Stimulated activated CD8-positive, alpha-beta memory T cell treated with anti-CD3 and anti-CD28 coated beads, Interleukin-7, amount 100 ng/mL, for 24 hours (primary cell): ENCODE data around the gene CCND2.

ENCODE experiments used
- DNase-seq: peaks from one replicate; pipeline ENCODE4 v3.0.0-alpha.2; 2020; ENCODE audit warnings: low read depth

The CCND2 gene

DNA sequence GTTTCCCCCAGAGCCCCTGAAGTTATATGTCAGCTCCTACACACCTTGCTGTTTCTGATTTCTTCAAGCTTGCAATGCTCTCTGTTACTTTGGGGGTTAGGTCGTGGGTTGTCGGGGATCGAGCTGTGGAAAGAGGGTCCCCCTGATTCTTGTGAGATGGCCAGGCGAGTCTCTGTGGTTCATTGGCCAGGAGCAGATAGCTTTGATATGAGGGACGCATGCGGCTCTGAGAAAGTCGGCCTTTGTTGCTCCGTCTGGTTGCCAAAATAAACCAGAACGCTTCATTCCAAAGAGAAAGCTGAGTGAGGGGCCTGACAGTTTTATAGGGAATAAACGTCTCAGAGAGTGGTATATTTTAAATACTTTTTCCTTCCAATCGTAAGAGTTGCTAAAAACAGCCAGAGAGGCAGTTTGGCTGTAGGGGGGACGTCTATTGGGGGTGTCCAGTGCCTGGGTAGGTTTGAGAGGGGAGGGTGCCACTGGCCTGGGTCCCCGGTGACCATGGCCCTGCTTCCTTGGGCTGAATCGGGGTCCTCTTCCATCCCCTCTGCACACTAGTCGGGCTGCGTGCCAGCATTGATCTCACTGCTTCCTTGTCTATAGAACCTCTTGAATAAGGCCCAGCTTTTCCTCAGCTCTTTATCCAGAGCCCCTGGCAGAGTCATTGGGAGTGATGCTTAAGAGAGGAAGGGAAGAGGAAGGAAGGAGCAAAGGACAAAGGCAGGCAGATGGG is 18.9 kb downstream of the CCND2 start:
- DNase-seq = no peak

DNA sequence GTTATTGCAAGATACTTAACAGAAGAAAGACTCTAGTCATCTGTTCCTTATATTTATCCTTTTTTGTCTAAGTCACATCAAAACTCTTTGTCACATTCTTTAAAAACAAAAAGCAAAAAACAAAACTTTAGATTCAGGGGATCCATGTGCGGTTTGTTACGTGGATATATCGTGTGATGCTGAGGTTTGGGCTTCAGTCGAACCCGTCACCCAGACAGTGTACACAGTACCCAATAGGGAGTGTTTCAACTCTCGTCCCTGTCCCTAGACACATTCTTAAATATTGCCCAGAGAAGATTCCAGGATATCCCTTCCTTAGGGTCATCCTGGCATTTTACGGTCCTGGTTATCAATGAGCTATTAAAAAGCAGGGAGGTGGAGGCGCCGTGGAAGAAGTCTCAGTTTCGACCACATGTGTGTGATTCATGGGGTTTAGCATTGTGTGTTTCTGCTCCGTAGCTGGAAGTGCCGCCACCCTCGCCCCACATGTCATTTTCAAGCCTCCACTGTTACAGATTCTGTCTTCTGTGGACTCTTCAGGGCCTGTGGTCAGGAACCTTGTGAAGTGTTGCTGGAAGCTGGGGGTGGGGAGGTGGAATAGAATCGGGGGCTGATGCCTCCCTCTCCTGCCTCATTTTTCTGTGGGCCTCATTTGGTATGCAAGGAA is 19.9 kb downstream of the CCND2 start:
- no peak for DNase-seq

DNA sequence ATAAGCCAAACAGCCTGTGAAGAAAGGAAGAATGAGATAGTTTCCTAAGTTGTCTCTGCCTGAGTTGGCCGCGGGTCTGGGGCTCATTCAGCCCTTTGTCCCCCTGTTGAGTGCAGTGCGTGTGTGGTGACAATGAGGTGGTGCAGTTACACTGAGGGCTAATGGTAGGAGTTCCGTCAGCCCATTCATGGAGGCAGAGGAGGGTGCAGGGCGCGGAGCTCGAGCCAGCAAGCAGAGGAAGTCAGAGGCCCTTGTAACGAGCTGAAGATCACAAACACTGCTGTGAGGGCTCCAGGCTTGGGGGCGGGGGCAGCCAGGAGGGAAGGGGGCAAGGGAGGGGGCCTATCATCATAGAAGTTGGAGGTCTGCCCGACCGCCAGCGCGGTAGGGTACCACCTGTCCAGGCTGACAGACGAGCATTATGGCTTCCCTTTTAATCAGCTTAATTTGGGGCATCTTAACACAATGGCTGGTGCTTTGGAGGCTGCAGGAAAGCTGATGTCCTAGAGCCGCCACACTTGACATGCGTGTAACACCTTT is 20.5 kb downstream of the CCND2 start:
- no peak for DNase-seq

DNA sequence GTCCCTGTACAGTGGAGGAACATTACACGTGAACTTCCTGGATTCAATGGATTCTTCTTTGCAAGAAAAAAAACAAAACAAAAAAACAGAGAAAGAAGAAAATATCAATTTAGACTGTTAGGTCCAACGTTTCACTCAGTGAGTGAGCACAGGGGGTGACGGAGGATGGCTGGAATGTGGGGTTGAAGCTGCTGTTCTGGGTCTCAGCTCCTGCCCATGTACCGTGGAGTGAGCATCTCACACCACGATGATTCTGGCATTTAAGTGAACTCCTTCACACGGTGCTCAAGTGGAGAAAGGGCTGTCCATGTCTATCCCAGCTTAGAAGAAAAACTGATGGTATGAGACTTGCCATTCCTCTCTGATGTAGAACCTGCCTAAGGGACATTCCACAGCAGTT is 23.2 kb downstream of the CCND2 start:
- DNase-seq = no peak

DNA sequence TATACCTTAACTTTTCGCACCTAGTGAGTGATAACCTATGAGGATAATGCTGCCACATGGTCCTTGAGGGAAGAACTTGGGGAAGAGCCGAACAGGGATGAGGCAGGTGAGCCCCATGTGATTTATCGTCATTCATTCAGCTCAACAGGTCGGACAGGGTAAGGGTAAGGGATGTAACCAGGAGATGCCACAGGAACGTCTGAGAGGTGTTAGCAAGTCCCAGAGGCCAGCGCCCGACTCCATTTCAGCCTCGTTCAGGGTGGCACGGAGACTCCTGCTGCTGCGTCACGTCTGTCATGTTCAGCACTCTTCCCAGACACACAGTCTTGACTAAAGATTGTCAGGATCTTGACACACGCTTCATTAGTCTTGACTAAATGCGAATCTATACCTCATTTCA is 24.1 kb downstream of the CCND2 start:
- no peak for DNase-seq

DNA sequence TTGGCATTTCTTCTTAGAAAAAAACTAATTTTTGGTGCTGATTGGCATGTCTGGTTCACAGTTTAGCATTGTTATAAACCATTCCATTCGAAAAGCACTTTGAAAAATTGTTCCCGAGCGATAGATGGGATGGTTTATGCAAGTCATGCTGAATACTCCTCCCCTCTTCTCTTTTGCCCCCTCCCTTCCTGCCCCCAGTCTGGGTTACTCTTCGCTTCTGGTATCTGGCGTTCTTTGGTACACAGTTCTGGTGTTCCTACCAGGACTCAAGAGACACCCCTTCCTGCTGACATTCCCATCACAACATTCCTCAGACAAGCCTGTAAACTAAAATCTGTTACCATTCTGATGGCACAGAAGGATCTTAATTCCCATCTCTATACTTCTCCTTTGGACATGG is 27.3 kb downstream of the CCND2 start:
- no peak for DNase-seq

DNA sequence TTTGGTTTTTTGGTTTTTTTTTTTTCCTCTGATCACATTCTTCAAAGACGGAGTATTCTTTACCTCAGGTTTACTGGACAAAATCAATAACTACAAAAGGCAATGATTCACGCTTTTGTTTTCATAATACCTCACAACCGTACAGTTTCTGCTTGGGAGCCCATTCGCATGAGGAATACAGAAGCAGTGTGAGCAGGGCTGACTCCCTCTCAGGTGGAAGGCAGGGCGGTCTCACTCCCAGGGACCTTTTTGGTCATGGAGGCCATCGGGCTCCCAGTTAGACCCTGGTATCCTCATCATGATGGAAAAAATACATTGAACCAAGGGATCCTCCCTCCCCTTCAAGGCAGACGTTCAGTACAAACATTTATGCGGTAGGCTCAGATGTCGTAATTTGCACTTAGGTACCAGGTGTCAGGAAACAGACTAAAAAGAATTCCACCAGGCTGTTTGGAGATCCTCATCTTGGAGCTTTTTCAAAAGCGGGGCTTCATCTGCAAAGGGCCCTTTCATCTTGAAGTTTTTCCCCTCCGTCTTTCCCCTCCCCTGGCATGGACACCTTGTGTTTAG is 28.5 kb downstream of the CCND2 start:
- DNase-seq = no peak

DNA sequence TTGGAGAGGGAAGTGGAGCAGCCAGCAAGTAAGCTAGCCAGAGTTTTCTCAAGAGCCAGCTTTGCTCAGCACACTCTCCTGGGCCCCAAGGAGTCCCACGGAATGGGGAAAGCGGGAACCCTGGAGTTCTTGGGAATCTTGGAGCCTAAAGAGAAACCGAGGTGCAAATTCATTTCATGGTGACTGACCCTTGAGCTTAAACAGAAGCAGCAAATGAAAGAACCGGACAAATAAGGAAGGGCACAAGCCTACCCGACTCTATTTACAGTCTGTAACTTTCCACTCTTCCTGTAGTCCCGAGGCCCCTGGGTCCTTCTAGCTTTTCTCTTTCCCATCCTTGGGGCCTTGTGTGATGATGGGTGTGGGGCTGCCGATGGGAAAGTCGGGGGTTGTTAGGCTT is 29.3 kb downstream of the CCND2 start:
- no peak for DNase-seq

DNA sequence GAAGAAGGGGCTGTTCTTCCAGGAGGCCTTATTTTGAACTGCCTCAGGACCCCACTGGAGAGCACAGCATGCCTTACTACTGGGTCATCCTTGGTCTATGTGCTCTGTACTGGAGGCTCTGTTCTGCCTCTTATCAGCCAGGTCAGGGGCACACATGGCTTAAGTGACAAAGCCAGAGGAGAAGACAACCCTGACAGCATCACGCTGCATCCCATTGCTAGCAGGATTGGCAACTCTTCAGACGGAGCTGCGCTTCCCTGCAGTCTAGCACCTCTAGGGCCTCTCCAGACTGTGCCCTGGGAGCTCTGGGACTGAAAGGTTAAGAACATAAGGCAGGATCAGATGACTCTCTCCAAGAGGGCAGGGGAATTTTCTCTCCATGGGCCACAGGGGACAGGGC is 30.2 kb downstream of the CCND2 start:
- no peak for DNase-seq

DNA sequence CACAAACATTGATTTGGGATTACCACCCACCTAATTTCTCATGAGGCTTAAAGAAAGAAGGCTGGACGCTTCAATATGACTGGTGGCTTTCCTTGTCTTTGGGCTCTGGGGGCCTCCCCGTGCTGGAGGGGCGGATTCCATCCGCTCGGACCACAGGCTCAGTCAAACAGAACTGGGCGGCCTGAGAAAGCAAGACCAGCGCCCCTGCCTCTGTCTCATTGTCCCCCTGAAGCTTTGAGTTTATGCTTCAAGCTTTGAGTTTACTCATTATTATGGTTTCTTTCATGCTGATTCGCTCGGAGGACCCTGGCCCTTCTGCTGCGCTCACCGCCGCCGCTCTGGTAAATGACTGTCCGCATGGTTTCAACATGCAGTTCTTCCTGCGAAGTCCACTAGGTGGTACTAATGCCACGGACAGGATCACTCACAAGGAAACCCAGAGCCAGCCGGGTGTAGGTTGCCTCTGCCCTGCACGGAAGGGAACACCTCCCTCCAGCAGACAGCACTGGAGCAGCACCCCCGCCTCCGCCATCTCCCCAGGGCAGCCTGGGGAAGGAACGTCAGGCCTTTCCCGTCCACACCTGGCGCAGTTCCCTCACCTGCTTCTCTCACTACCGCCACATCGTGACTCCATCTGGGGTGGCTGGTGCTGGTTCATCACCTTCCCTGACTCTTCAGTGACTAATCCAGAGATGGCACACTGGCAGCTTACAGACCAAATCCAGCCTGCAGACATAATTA is 34.2 kb downstream of the CCND2 start:
- no peak for DNase-seq

DNA sequence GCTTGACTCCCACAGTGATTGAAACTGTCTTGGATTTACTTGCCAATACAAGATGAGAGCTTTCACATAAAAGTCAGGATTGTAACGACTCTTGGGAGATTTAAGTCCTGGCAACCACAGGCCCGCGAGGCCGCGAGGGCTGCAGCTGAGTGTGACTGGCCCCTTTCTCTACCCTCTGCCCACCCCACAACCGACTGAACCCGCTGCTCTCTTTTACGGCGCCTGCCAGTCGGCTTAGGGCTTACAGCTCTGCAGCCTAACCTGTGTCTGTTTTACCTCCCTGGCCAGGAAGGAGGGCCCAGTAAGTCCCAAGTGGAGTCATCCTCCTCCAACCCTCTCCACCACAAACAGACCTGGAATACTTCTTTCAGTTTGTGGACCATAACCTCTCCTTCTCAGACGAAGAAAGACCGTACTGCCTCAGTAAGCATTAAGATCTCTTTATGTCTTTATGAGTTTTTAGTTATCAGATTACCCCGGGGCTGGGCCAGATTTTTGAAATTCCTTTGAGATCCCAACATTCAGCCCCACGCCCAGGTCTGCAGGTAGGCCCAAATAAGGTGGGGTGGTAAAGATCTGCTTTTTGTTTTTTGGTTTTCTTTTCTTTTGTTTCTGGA is 34.9 kb downstream of the CCND2 start:
- DNase-seq = no peak

DNA sequence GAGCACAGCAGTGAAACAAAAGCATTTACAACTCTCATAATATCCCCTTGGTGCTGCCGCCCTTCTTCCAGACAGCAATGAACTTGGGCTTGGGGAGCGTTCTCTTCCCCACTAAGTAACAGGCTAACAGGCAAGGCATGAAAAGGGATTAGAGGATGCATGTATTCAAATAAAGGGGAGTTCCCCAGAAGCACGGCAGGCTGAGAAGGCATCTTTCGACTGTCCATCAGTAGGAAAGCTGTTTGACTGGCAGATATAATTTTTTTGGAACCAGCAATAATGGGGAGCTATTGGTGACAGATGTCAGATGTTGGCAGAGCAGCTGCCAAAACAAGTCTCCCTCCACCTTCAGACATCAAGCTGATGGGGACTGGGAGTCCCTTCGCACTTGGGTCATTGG is 38.2 kb downstream of the CCND2 start:
- no peak for DNase-seq

DNA sequence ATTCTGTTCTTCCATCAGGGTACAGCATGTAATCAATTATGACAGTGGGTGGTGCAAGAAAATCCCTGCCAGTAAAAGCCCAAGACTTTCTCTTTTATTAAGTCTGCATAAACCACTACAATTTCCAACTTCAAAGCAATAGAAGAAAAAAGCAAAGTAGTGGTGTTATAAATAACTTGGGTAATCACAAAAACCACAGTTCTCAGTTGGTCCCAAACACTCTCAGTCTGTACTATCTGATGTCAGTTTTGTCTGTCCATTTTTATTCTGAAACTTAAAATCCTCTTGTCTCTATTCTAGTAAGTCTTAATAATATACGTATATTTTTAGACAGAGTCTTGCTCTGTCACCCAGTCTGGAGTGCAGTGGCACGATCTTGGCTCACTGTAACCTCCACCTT is 38.7 kb downstream of the CCND2 start:
- no peak for DNase-seq

DNA sequence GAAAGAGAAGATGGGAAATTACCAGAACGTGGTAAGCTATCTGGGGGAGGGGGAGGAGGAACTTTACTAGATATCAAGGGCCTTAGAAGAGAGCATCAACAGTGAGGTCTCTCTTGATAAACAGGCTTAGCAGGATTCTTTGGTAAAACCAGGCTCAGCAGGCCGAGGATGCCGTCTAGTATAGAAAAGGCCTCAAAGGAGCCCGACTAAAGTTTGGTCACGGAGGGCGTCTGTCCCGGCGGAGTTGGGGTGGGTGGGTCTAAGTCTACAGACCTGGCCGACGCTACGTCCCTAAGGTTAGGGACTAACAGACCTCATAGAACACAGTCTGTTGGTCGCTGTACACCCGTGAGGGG is 46.9 kb downstream of the CCND2 start:
- no peak for DNase-seq

DNA sequence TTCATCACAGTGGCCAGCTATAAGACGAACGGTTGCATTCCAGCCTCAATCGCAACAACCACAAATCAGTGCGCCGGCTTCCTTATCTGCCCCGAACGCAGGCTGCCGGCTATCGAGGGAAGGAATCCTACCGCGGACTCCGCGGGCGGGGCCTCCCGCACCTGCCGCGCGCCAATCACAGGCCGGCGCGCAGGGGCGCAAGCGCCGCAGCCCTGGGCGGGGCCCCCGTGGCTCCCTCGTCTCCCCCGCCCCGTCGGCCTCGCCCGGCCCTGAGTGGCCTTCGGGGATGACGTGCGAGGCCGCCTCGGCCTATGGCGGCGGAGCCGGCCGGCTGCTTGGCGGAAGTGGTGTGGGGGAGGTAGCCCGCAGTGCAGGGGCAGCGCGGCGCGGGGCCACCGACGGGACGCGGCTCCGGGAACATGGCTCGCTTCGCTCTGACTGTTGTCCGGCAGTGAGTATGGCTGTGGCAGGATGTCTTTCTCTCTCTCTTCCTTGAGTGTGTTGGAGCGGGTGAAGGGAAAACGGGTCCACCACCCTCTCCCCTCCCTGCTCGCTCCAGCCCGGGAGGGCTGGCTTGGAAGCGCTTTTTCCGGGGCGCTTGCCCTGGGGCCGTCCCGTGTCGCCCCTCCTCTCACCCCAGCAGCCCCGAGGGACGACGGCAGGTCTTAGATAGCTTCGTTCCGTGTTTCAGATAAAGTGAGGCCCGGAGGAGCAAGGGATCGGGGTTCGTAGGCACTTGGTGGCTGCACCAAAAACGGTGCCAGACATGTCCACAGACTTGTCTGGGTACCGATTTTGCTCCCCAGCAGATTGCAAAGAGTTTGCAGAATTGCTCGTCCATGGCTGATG is 47.5 kb downstream of the CCND2 start, which contains the start of gene TIGAR:
TIGAR (plus strand) TSS at position 361 of the 849 bp plus-strand sequence; CDS start at position 420, 59 bp downstream.
- peak; percentile 81 for DNase-seq

DNA sequence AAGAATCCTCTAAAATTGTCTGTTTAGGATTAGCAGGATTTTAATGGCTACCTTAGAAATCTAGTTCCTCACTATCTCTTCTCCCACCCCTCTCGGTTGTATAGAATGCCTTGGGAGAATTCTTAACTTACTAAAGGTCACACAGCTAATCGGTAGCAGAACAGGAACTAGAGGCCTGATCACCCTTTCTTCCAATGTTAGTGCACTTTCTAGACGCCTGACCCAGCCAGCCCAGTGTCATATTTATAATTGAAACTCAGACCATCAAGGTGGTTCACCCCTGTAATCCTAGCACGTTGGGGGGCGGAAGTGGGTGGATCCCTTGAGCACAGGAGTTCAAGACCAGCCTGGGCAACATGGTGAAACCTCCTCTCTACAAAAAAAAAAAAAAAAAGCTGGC is 49.2 kb downstream of the CCND2 start:
- DNase-seq = no peak
